H1 (cell line): ENCODE results near the gene CHPF. TPM values are rescaled to one million over a fixed set of nuclear protein-coding genes. Genes with fewer than 3 reads are reported as not detected.
A peak's percentile ranks its signal among the peaks of the same experiment; 100 is the strongest.

Experiments
- CTCF ChIA-PET: fragments of 300-600 bp; sonication (Branson Sonifier 250); formaldehyde crosslinking; loops from one replicate; lab custom pipeline; 2021; ENCODE audit not compliant: partially characterized antibody; lab: Charles Lee
- POLR2A ChIA-PET: fragments of 300-600 bp; sonication (Branson Sonifier 250); formaldehyde crosslinking; loops from one replicate; lab custom pipeline; 2021; ENCODE audit warnings: inconsistent platforms; ENCODE audit not compliant: partially characterized antibody; lab: Charles Lee
- DNase-seq, 2 experiments: peaks; one replicate each; pipeline versions ENCODE4 v3.0.0 to v3.0.0-alpha.2; 2010 to 2022; ENCODE audit warnings: low spot score in 2 of 2, low read depth in 1 of 2, mixed read lengths in 1 of 2
- FAIRE-seq: peaks from 2 replicates; lab custom pipeline; 2011; peaks lifted over from hg19 to GRCh38; lab: Jason Lieb, UNC
- H2AFZ ChIP-seq: 2 replicates; pipeline ENCODE4 v1.8.1; 2012; ENCODE audit warnings: low read length, inconsistent platforms
- H2AK5ac ChIP-seq: 2 replicates; pipeline ENCODE4 v1.6.1; 2013; ENCODE audit warnings: low read depth, low read length
- H2BK120ac ChIP-seq: replicated peaks from 2 replicates; pipeline ENCODE3; 2013; ENCODE audit warnings: low read depth, low read length, inconsistent platforms
- H2BK12ac ChIP-seq: 2 replicates; pipeline ENCODE4 v1.6.1; 2013; ENCODE audit warnings: low read depth, low read length
- H2BK15ac ChIP-seq: 2 replicates; pipeline ENCODE4 v1.6.1; 2013; ENCODE audit warnings: low read length
- H2BK20ac ChIP-seq: 2 replicates; pipeline ENCODE4 v1.6.1; 2013; ENCODE audit warnings: low read length
- H2BK5ac ChIP-seq: 2 replicates; pipeline ENCODE4 v1.6.1; 2013; ENCODE audit warnings: low read depth, low read length
- H3K14ac ChIP-seq: 2 replicates; pipeline ENCODE4 v1.6.1; 2013; ENCODE audit warnings: inconsistent platforms; ENCODE audit not compliant: insufficient read length
- H3K18ac ChIP-seq: 2 replicates; pipeline ENCODE4 v1.6.1; 2013; ENCODE audit warnings: low read length; ENCODE audit errors: extremely low read depth
- H3K23ac ChIP-seq: 2 replicates; pipeline ENCODE4 v1.6.1; 2013; ENCODE audit warnings: inconsistent platforms; ENCODE audit not compliant: insufficient read length
- H3K23me2 ChIP-seq: 2 replicates; pipeline ENCODE4 v1.6.1; 2013; ENCODE audit warnings: low read depth, low read length
- H3K27ac ChIP-seq: 2 replicates; pipeline ENCODE4 v1.6.1; 2011; ENCODE audit warnings: low read depth, low read length, inconsistent platforms
- H3K27me3 ChIP-seq, 4 experiments: replicated peaks in 1 of 4; 1 replicate in 1 of 4; 2 replicates in 3 of 4; pipeline versions ENCODE4 v1.6.1 to v1.8.1; 2011 to 2013; ENCODE audit warnings: low read length in 3 of 4, mild to moderate bottlenecking in 3 of 4, inconsistent platforms in 2 of 4, mixed read lengths in 2 of 4, moderate library complexity in 1 of 4; ENCODE audit not compliant: control insufficient read depth in 3 of 4, insufficient read depth in 3 of 4; ENCODE audit errors: extremely low read depth in 1 of 4
- H3K36me3 ChIP-seq, 4 experiments: 2 replicates each; pipeline versions ENCODE4 v1.6.1 to v1.8.1; 2011 to 2013; ENCODE audit warnings: mild to moderate bottlenecking in 4 of 4, low read length in 3 of 4, moderate library complexity in 2 of 4, control low read depth in 1 of 4, inconsistent platforms in 1 of 4; ENCODE audit not compliant: insufficient read depth in 4 of 4, control insufficient read depth in 2 of 4
- H3K4ac ChIP-seq: replicated peaks from 2 replicates; pipeline ENCODE3; 2013; ENCODE audit warnings: low read length, low read depth, mixed read lengths, inconsistent platforms; ENCODE audit not compliant: insufficient read length
- H3K4me1 ChIP-seq, 4 experiments: replicated peaks in 1 of 4; 1 replicate in 1 of 4; 2 replicates in 3 of 4; pipeline versions ENCODE4 v1.6.1 to v1.8.1; 2011 to 2013; ENCODE audit warnings: low read length in 3 of 4, inconsistent platforms in 2 of 4, mixed read lengths in 1 of 4; ENCODE audit not compliant: insufficient read depth in 4 of 4, control insufficient read depth in 3 of 4
- H3K4me2 ChIP-seq, 2 experiments: 2 replicates each; pipeline versions ENCODE4 v1.6.1 to v1.8.1; 2011 to 2013; ENCODE audit warnings: low read depth in 2 of 2, low read length in 2 of 2, control low read depth in 1 of 2, inconsistent platforms in 1 of 2, mild to moderate bottlenecking in 1 of 2; ENCODE audit not compliant: insufficient read depth in 1 of 2
- H3K4me3 ChIP-seq, 4 experiments: fragments of 200-600, 300-600 bp in 1 of 4; sonication (generic), shearing (Covaris generic), sonication (Bioruptor Twin) in 1 of 4; 2 replicates each; pipeline versions ENCODE4 v1.5.1 to v1.8.1; 2011 to 2016; ENCODE audit warnings: low read length in 4 of 4, low read depth in 3 of 4, control low read depth in 2 of 4, inconsistent platforms in 2 of 4, mild to moderate bottlenecking in 2 of 4, mixed read lengths in 1 of 4, moderate library complexity in 1 of 4; ENCODE audit not compliant: insufficient read depth in 2 of 4; ENCODE audit errors: extremely low read depth in 1 of 4
- H3K56ac ChIP-seq: replicated peaks from 2 replicates; pipeline ENCODE3; 2013; ENCODE audit warnings: low read depth, mild to moderate bottlenecking, mixed read lengths, low read length, inconsistent platforms; ENCODE audit not compliant: insufficient read length
- H3K79me1 ChIP-seq: 2 replicates; pipeline ENCODE4 v1.6.1; 2013; ENCODE audit warnings: low read depth, low read length, control low read depth
- H3K79me2 ChIP-seq, 2 experiments: 2 replicates each; pipeline versions ENCODE4 v1.6.1 to v1.8.1; 2012 to 2013; ENCODE audit warnings: low read length in 2 of 2, mild to moderate bottlenecking in 2 of 2, inconsistent platforms in 1 of 2; ENCODE audit not compliant: insufficient read depth in 2 of 2, control insufficient read depth in 1 of 2
- H3K9ac ChIP-seq, 4 experiments: replicated peaks in 1 of 4; 1 replicate in 1 of 4; 2 replicates in 3 of 4; pipeline versions ENCODE4 v1.6.1 to v1.8.1; 2011 to 2013; ENCODE audit warnings: low read depth in 3 of 4, low read length in 3 of 4, control low read depth in 2 of 4, mild to moderate bottlenecking in 2 of 4, moderate library complexity in 2 of 4, inconsistent platforms in 1 of 4; ENCODE audit errors: extremely low read depth in 1 of 4
- H3K9me3 ChIP-seq, 2 experiments: 2 replicates each; pipeline versions ENCODE4 v1.6.1 to v1.8.1; 2012 to 2013; ENCODE audit warnings: mild to moderate bottlenecking in 2 of 2, moderate library complexity in 2 of 2, control low read depth in 1 of 2, inconsistent platforms in 1 of 2, low read depth in 1 of 2, low read length in 1 of 2, mixed read lengths in 1 of 2; ENCODE audit not compliant: insufficient read depth in 2 of 2
- H4K20me1 ChIP-seq, 2 experiments: replicated peaks in 1 of 2; 2 replicates each; pipeline versions ENCODE3 to v1.8.1; 2011 to 2013; ENCODE audit warnings: inconsistent platforms in 2 of 2, low read length in 2 of 2, mild to moderate bottlenecking in 1 of 2; ENCODE audit not compliant: insufficient read depth in 2 of 2, control insufficient read depth in 1 of 2
- H4K5ac ChIP-seq: 2 replicates; pipeline ENCODE4 v1.6.1; 2013; ENCODE audit warnings: low read length, low read depth, mixed read lengths, inconsistent platforms; ENCODE audit not compliant: insufficient read length
- H4K8ac ChIP-seq: 2 replicates; pipeline ENCODE4 v1.8.0; 2013; ENCODE audit warnings: mild to moderate bottlenecking, moderate library complexity, low read length, inconsistent platforms; ENCODE audit not compliant: insufficient read depth; ENCODE audit errors: extremely low read depth
- H4K91ac ChIP-seq: replicated peaks from 2 replicates; pipeline ENCODE3; 2013; ENCODE audit warnings: low read length, mixed read lengths, inconsistent platforms; ENCODE audit not compliant: insufficient read length
- ASH2L ChIP-seq: fragments of 200-600, 300-600 bp; sonication (generic); IDR thresholded peaks from one replicate; pipeline ENCODE4 v1.7.1; 2017; ENCODE audit warnings: low read length
- BACH1 ChIP-seq: IDR thresholded peaks from 2 replicates; pipeline ENCODE4 v1.6.1; 2012; ENCODE audit warnings: low read length, improper control_type of control experiment
- CHD2 ChIP-seq: IDR thresholded peaks from 2 replicates; pipeline ENCODE4 v1.6.1; 2012; ENCODE audit warnings: low read length, improper control_type of control experiment
- JUN ChIP-seq: IDR thresholded peaks from 2 replicates; pipeline ENCODE4 v1.6.1; 2011; ENCODE audit warnings: low read depth, mild to moderate bottlenecking, improper control_type of control experiment, low read length
- WGBS, 2 experiments: shearing (Covaris generic) in 1 of 2; methylation state at CpG; one replicate each; pipeline versions ENCODE4 v1.1.6 to v1.1.7; 2013 to 2015; ENCODE audit warnings: low lambda C conversion rate in 2 of 2, mixed read lengths in 2 of 2, inconsistent platforms in 1 of 2, low coverage in 1 of 2, missing lambda C conversion rate in 1 of 2; ENCODE audit not compliant: insufficient replicate concordance in 2 of 2, insufficient coverage in 1 of 2, insufficient read length in 1 of 2; ENCODE audit errors: extremely low coverage in 1 of 2, missing lambda C conversion rate in 1 of 2; 5-methylcytosine and 5-hydroxymethylcytosine counted together
- polyA plus RNA-seq, 7 experiments: library from polyadenylated mRNA; depleted of rRNA in 3 of 7; stranded (reverse) in 5 of 7; unstranded in 2 of 7; fragments of >200 nt in 5 of 7; fragments of 200-250 nt in 2 of 7; gene quantifications; 1 replicate in 5 of 7; 2 replicates in 1 of 7; 4 replicates in 1 of 7; pipeline versions ENCODE4 v1.2.1 to v1.2.3, GENCODE V29; 2011 to 2013; ENCODE audit warnings: missing spikeins in 2 of 7, mixed read lengths in 2 of 7
- total RNA-seq: library from RNA; stranded (reverse); fragmentation: NEBNext Ultra II Directional; extraction: Animal tissue kit (Norgen Biotek cat#: 25700); gene quantifications from 2 replicates; pipeline ENCODE4 v1.2.1, GENCODE V29; 2021

The CHPF gene
- total and polyA plus RNA-seq, 2 of the 8 experiments (the other 6 are each of a cell fraction or from before 2014, with no cell fraction given): 62.9 to 67.3 TPM

DNA sequence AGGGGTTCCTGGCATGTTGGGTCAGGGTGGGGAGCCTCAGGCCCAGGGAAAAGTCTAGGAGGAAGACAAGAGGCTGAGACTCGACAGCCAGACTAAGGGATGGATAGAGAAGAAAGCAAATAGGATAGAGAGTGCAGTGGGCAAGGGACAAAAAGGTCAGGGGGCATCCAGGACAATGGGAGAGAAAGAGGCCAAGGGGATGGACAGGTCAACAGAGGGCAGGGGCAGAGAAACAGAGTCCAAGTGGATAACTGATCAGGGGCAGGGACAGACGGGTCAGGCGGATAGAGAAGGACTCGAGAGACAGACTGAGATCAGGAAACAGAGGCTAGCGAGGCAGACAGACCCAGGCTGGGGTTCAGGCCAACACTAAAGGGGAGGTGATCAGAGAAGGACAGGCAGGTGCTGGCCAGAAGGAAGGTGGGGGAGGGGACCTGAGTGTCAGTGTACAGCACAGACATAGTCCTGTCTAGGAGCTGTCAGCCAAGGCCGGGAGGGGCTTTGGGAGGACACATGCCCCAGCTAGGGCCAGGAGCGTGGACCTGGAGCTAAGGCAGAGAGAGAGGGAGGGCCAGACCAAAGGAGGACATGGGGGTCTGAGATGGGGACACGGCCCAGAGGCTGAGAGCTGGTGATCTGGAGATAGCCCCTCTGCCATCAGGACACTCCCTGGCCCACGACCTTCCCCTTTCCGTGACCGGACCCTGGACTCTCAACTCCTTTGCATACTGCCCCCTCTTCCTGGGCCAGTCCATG lies 17.1 kb downstream of the CHPF start:
- POLR2A ChIA-PET: interaction anchor here (0.9 to 3.8 kb wide), 13 partner anchors 14 to 84 kb away, joined by 3 to 14 read pairs (median 3); partner anchors contain the start of genes CHPF, GMPPA and TMEM198
- H3K4ac ChIP-seq: no peak overlapping the region
- peak overlapping the region; percentile 95; the same call in 1 of the 2 replicates for H2BK15ac ChIP-seq
- H3K9me3 ChIP-seq: no peaks in the 10 kb centered on the region
- H3K56ac ChIP-seq: no peak overlapping the region
- no peaks in the 10 kb centered on the region for H3K36me3 ChIP-seq
- H2AK5ac ChIP-seq: no peak overlapping the region; the same call in 1 of the 2 replicates
- no peaks in the 10 kb centered on the region for H3K79me2 ChIP-seq
- H2BK12ac ChIP-seq: 0 out of 2 replicates have a peak overlapping the region, but pooled peaks have one; percentile 33
- peak overlapping the region; percentile 45; the same call in 1 of the 2 replicates for H2BK5ac ChIP-seq
- peaks cover 2% of the 10 kb centered on the region; the same call in 1 of the 2 replicates for H3K23me2 ChIP-seq
- H3K18ac ChIP-seq: no peak overlapping the region
- no peak overlapping the region for H3K4me3 ChIP-seq
- H3K27me3 ChIP-seq: peaks cover 0 to 24% (median 12%) of the 10 kb centered on the region in 4 experiments; a peak in 6 of 7 replicates
- no peak overlapping the region for H4K5ac ChIP-seq
- H3K23ac ChIP-seq: no peak overlapping the region
- H2BK20ac ChIP-seq: no peak overlapping the region
- peaks cover 0 to 25% (median 15%) of the 10 kb centered on the region in 4 experiments; a peak in 6 of 7 replicates for H3K4me1 ChIP-seq
- no peak overlapping the region for H3K27ac ChIP-seq
- no peak overlapping the region; the same call in 1 of the 2 replicates for H4K8ac ChIP-seq
- no peak overlapping the region for H3K4me2 ChIP-seq
- WGBS, 2 experiments: 76% methylated on average over 10 of the region's 11 CpGs; no CpG with 5 or more reads in 1 of the 2 experiments
- H3K9ac ChIP-seq: no peak overlapping the region
- H2BK120ac ChIP-seq: no peak overlapping the region
- H4K20me1 ChIP-seq: no peaks in the 10 kb centered on the region
- no peak overlapping the region for H4K91ac ChIP-seq
- no peak for DNase-seq
- FAIRE-seq: no peak
- H2AFZ ChIP-seq: no peak overlapping the region
- H3K14ac ChIP-seq: no peak overlapping the region
- CTCF ChIA-PET: interaction anchor here (0.8 to 113.1 kb wide), 14 partner anchors 5 to 148 kb away, joined by 3 to 7248 read pairs (median 6); partner anchors contain the start of genes ASIC4, CHPF, DES and GMPPA
- H3K79me1 ChIP-seq: no peaks in the 10 kb centered on the region
- TF ChIP-seq ASH2L (no peak), CHD2 (no peak), JUN (no peak), BACH1 (no peak)
